ENCODE results near the gene HIC2.
A peak's percentile ranks its signal among the peaks of the same experiment; 100 is the strongest.
"Not testable (repeated sequence)": the region's sequence is repeated elsewhere in the genome, so short reads cannot be mapped to it uniquely, and the experiment has no call there.

Gene HIC2

GRCh38 chr22:21450320-21450831 lies 33.2 kb downstream of the HIC2 start:
- Histone ChIP-seq H3K4me1 (ENCODE audit: control insufficient read depth, insufficient read depth, low read length, poor library complexity, severe bottlenecking) (no peaks in the 10 kb centered on the region), H3K9me3 (ENCODE audit: control insufficient read depth, low read length) (no peaks in the 10 kb centered on the region), H3K4me3 (ENCODE audit: insufficient read depth, low read depth, low read length, poor library complexity, severe bottlenecking) (no peak overlapping the region), H3K36me3 (ENCODE audit: control insufficient read depth, insufficient read depth, low read length) (peaks cover 15% of the 10 kb centered on the region), H3K27me3 (replicated peaks; ENCODE audit: control insufficient read depth, insufficient read depth, low read length, poor library complexity, severe bottlenecking) (no peaks in the 10 kb centered on the region), H3K27ac (ENCODE audit: insufficient read depth, low read length, poor library complexity, severe bottlenecking) (no peak overlapping the region)
- no peak for DNase-seq

GRCh38 chr22:21450858-21451353 lies 33.7 kb downstream of the HIC2 start:
- Histone ChIP-seq H3K9me3 (ENCODE audit: control insufficient read depth, low read length) (no peaks in the 10 kb centered on the region), H3K4me3 (ENCODE audit: insufficient read depth, low read depth, low read length, poor library complexity, severe bottlenecking) (no peak overlapping the region), H3K36me3 (ENCODE audit: control insufficient read depth, insufficient read depth, low read length) (peaks cover 10% of the 10 kb centered on the region), H3K4me1 (ENCODE audit: control insufficient read depth, insufficient read depth, low read length, poor library complexity, severe bottlenecking) (no peaks in the 10 kb centered on the region), H3K27me3 (replicated peaks; ENCODE audit: control insufficient read depth, insufficient read depth, low read length, poor library complexity, severe bottlenecking) (no peaks in the 10 kb centered on the region), H3K27ac (ENCODE audit: insufficient read depth, low read length, poor library complexity, severe bottlenecking) (no peak overlapping the region)
- no peak for DNase-seq

GRCh38 chr22:21451545-21452520 lies 34.7 kb downstream of the HIC2 start:
- peaks cover under 1% of the 10 kb centered on the region for H3K36me3 ChIP-seq (ENCODE audit: control insufficient read depth, insufficient read depth, low read length)
- no peak for DNase-seq
- no peaks in the 10 kb centered on the region for H3K9me3 ChIP-seq (ENCODE audit: control insufficient read depth, low read length)

GRCh38 chr22:21452666-21453065 lies 35.5 kb downstream of the HIC2 start:
- H3K4me1 ChIP-seq (ENCODE audit: control insufficient read depth, insufficient read depth, low read length, poor library complexity, severe bottlenecking); H3K9me3 ChIP-seq (ENCODE audit: control insufficient read depth, low read length); H3K36me3 ChIP-seq (ENCODE audit: control insufficient read depth, insufficient read depth, low read length); H3K27ac ChIP-seq (ENCODE audit: insufficient read depth, low read length, poor library complexity, severe bottlenecking); DNase-seq; H3K27me3 ChIP-seq (replicated peaks; ENCODE audit: control insufficient read depth, insufficient read depth, low read length, poor library complexity, severe bottlenecking); H3K4me3 ChIP-seq (ENCODE audit: insufficient read depth, low read depth, low read length, poor library complexity, severe bottlenecking): not testable (repeated sequence)

More at GRCh38 chr22:21451545-21452520, 34.7 kb downstream of the HIC2 start:
- no peak overlapping the region for H3K4me3 ChIP-seq (ENCODE audit: insufficient read depth, low read depth, low read length, poor library complexity, severe bottlenecking)
- no peak overlapping the region for H3K27ac ChIP-seq (ENCODE audit: insufficient read depth, low read length, poor library complexity, severe bottlenecking)
- H3K27me3 ChIP-seq (replicated peaks; ENCODE audit: control insufficient read depth, insufficient read depth, low read length, poor library complexity, severe bottlenecking): no peaks in the 10 kb centered on the region
- no peaks in the 10 kb centered on the region for H3K4me1 ChIP-seq (ENCODE audit: control insufficient read depth, insufficient read depth, low read length, poor library complexity, severe bottlenecking)

GRCh38 chr22:21454998-21455333 lies 37.8 kb downstream of the HIC2 start:
- not testable (repeated sequence) for H3K27ac ChIP-seq (ENCODE audit: insufficient read depth, low read length, poor library complexity, severe bottlenecking); H3K4me3 ChIP-seq (ENCODE audit: insufficient read depth, low read depth, low read length, poor library complexity, severe bottlenecking); H3K9me3 ChIP-seq (ENCODE audit: control insufficient read depth, low read length); H3K4me1 ChIP-seq (ENCODE audit: control insufficient read depth, insufficient read depth, low read length, poor library complexity, severe bottlenecking); H3K27me3 ChIP-seq (replicated peaks; ENCODE audit: control insufficient read depth, insufficient read depth, low read length, poor library complexity, severe bottlenecking); DNase-seq; H3K36me3 ChIP-seq (ENCODE audit: control insufficient read depth, insufficient read depth, low read length)

- no peaks in the 10 kb centered on the region for H3K27me3 ChIP-seq (replicated peaks; ENCODE audit: control insufficient read depth, insufficient read depth, low read length, poor library complexity, severe bottlenecking)
- H3K27ac ChIP-seq (ENCODE audit: insufficient read depth, low read length, poor library complexity, severe bottlenecking): no peak overlapping the region
- H3K4me3 ChIP-seq (ENCODE audit: insufficient read depth, low read depth, low read length, poor library complexity, severe bottlenecking): no peak overlapping the region
- no peaks in the 10 kb centered on the region for H3K36me3 ChIP-seq (ENCODE audit: control insufficient read depth, insufficient read depth, low read length)
- no peaks in the 10 kb centered on the region for H3K4me1 ChIP-seq (ENCODE audit: control insufficient read depth, insufficient read depth, low read length, poor library complexity, severe bottlenecking)
- no peaks in the 10 kb centered on the region for H3K9me3 ChIP-seq (ENCODE audit: control insufficient read depth, low read length)
- DNase-seq: no peak
Observed at GRCh38 chr22:21455334-21456089, 38.3 kb downstream of the HIC2 start.

- no peaks in the 10 kb centered on the region for H3K4me1 ChIP-seq (ENCODE audit: control insufficient read depth, insufficient read depth, low read length, poor library complexity, severe bottlenecking)
- H3K27ac ChIP-seq (ENCODE audit: insufficient read depth, low read length, poor library complexity, severe bottlenecking): no peak overlapping the region
- no peak for DNase-seq
- H3K36me3 ChIP-seq (ENCODE audit: control insufficient read depth, insufficient read depth, low read length): no peaks in the 10 kb centered on the region
- H3K27me3 ChIP-seq (replicated peaks; ENCODE audit: control insufficient read depth, insufficient read depth, low read length, poor library complexity, severe bottlenecking): no peaks in the 10 kb centered on the region
- no peak overlapping the region for H3K4me3 ChIP-seq (ENCODE audit: insufficient read depth, low read depth, low read length, poor library complexity, severe bottlenecking)
- no peaks in the 10 kb centered on the region for H3K9me3 ChIP-seq (ENCODE audit: control insufficient read depth, low read length)
Observed at GRCh38 chr22:21457023-21457787, 40.0 kb downstream of the HIC2 start.

- not testable (repeated sequence) for H3K4me1 ChIP-seq (ENCODE audit: control insufficient read depth, insufficient read depth, low read length, poor library complexity, severe bottlenecking); H3K36me3 ChIP-seq (ENCODE audit: control insufficient read depth, insufficient read depth, low read length); H3K27ac ChIP-seq (ENCODE audit: insufficient read depth, low read length, poor library complexity, severe bottlenecking); H3K9me3 ChIP-seq (ENCODE audit: control insufficient read depth, low read length); H3K4me3 ChIP-seq (ENCODE audit: insufficient read depth, low read depth, low read length, poor library complexity, severe bottlenecking); DNase-seq; H3K27me3 ChIP-seq (replicated peaks; ENCODE audit: control insufficient read depth, insufficient read depth, low read length, poor library complexity, severe bottlenecking)
Observed at GRCh38 chr22:21462672-21463071, 45.5 kb downstream of the HIC2 start.

- not testable (repeated sequence) for DNase-seq; H3K27me3 ChIP-seq (replicated peaks; ENCODE audit: control insufficient read depth, insufficient read depth, low read length, poor library complexity, severe bottlenecking); H3K4me3 ChIP-seq (ENCODE audit: insufficient read depth, low read depth, low read length, poor library complexity, severe bottlenecking); H3K36me3 ChIP-seq (ENCODE audit: control insufficient read depth, insufficient read depth, low read length); H3K4me1 ChIP-seq (ENCODE audit: control insufficient read depth, insufficient read depth, low read length, poor library complexity, severe bottlenecking); H3K9me3 ChIP-seq (ENCODE audit: control insufficient read depth, low read length)
- peak within 1 kb of the TSS; percentile 51 for H3K27ac ChIP-seq (ENCODE audit: insufficient read depth, low read length, poor library complexity, severe bottlenecking)
Observed at GRCh38 chr22:21467337-21468193, 50.4 kb downstream of the HIC2 start, which contains the start of gene TMEM191C. TSS of gene TMEM191C (plus strand) at chr22:21467387. CDS start at chr22:21467460, 73 bp downstream.
